Neuron (in vitro differentiated cells): ENCODE results near the gene ELAVL3.
"Not testable (repeated sequence)": the region's sequence is repeated elsewhere in the genome, so short reads cannot be mapped to it uniquely, and the experiment has no call there.

Experiments
- H2AFZ ChIP-seq: one replicate; pipeline ENCODE4 v1.6.1; 2013; ENCODE audit warnings: low read depth, mild to moderate bottlenecking, inconsistent platforms, low read length, moderate library complexity
- H3K27me3 ChIP-seq: one replicate; pipeline ENCODE4 v1.6.1; 2013; ENCODE audit warnings: low read length; ENCODE audit not compliant: insufficient read depth
- H3K36me3 ChIP-seq: one replicate; pipeline ENCODE4 v1.6.1; 2013; ENCODE audit warnings: low read length; ENCODE audit not compliant: insufficient read depth
- H3K4me1 ChIP-seq: one replicate; pipeline ENCODE4 v1.6.1; 2013; ENCODE audit warnings: low read length; ENCODE audit not compliant: insufficient read depth
- H3K4me3 ChIP-seq: 2 replicates; pipeline ENCODE4 v1.5.1; 2013; ENCODE audit warnings: mild to moderate bottlenecking, low read length, moderate library complexity
- H3K9me3 ChIP-seq: one replicate; pipeline ENCODE4 v1.6.1; 2013; ENCODE audit warnings: low read length

Gene ELAVL3

GRCh38 chr19:11481534-11482383, 913 bp upstream of the ELAVL3 start:
- peak overlapping the region; percentile 45 for H3K4me3 ChIP-seq
- H3K4me1 ChIP-seq, result peaks cover 8% of the 10 kb centered on the region
- H2AFZ ChIP-seq, result peak overlapping the region; percentile 52
- no peaks in the 10 kb centered on the region for H3K9me3 ChIP-seq
- no peaks in the 10 kb centered on the region for H3K27me3 ChIP-seq
- peaks cover 26% of the 10 kb centered on the region for H3K36me3 ChIP-seq

GRCh38 chr19:11479898-11480714, 740 bp downstream of the ELAVL3 start:
- H3K9me3 ChIP-seq, result no peaks in the 10 kb centered on the region
- peaks cover 39% of the 10 kb centered on the region for H3K36me3 ChIP-seq
- H2AFZ ChIP-seq, result no peak overlapping the region
- H3K27me3 ChIP-seq, result no peaks in the 10 kb centered on the region
- H3K4me1 ChIP-seq, result peaks cover 8% of the 10 kb centered on the region
- H3K4me3 ChIP-seq, result peak overlapping the region; percentile 86

GRCh38 chr19:11479090-11479897, 1.6 kb downstream of the ELAVL3 start:
- peaks cover 40% of the 10 kb centered on the region for H3K36me3 ChIP-seq
- peaks cover 8% of the 10 kb centered on the region for H3K4me1 ChIP-seq
- no peak overlapping the region for H2AFZ ChIP-seq
- H3K27me3 ChIP-seq, result no peaks in the 10 kb centered on the region
- H3K9me3 ChIP-seq, result no peaks in the 10 kb centered on the region
- H3K4me3 ChIP-seq, result peak overlapping the region; percentile 86

- Histone ChIP-seq H3K4me1 (peaks cover 8% of the 10 kb centered on the region), H3K9me3 (no peaks in the 10 kb centered on the region), H3K4me3 (peak overlapping the region; percentile 86), H2AFZ (no peak overlapping the region), H3K27me3 (no peaks in the 10 kb centered on the region), H3K36me3 (peaks cover 39% of the 10 kb centered on the region)
These were observed 2.4 kb downstream of the ELAVL3 start for GRCh38 chr19:11478167-11479089.

- no peaks in the 10 kb centered on the region for H3K27me3 ChIP-seq
- no peak overlapping the region for H2AFZ ChIP-seq
- H3K4me3 ChIP-seq, result no peak overlapping the region
- peaks cover 53% of the 10 kb centered on the region for H3K36me3 ChIP-seq
- H3K9me3 ChIP-seq, result no peaks in the 10 kb centered on the region
- peaks cover 8% of the 10 kb centered on the region for H3K4me1 ChIP-seq
These were observed 5.0 kb downstream of the ELAVL3 start for GRCh38 chr19:11475861-11476260.

GRCh38 chr19:11475343-11475742, 5.5 kb downstream of the ELAVL3 start:
- not testable (repeated sequence) for H3K4me3 ChIP-seq, H2AFZ ChIP-seq, H3K9me3 ChIP-seq, H3K4me1 ChIP-seq, H3K27me3 ChIP-seq
- H3K36me3 ChIP-seq, result peaks cover 56% of the 10 kb centered on the region

- H3K9me3 ChIP-seq, result no peaks in the 10 kb centered on the region
- no peak overlapping the region for H3K4me3 ChIP-seq
- peaks cover 60% of the 10 kb centered on the region for H3K36me3 ChIP-seq
- H2AFZ ChIP-seq, result no peak overlapping the region
- H3K27me3 ChIP-seq, result no peaks in the 10 kb centered on the region
- H3K4me1 ChIP-seq, result peaks cover 2% of the 10 kb centered on the region
These were observed 7.1 kb downstream of the ELAVL3 start for GRCh38 chr19:11473725-11474124.

GRCh38 chr19:11468266-11468845, 12.5 kb downstream of the ELAVL3 start:
- peaks cover 47% of the 10 kb centered on the region for H3K36me3 ChIP-seq
- H3K27me3 ChIP-seq, H3K4me1 ChIP-seq, H3K4me3 ChIP-seq, H3K9me3 ChIP-seq, H2AFZ ChIP-seq: not testable (repeated sequence)

GRCh38 chr19:11465600-11465999, 15.2 kb downstream of the ELAVL3 start:
- Histone ChIP-seq H3K27me3 (no peaks in the 10 kb centered on the region), H3K4me1 (no peaks in the 10 kb centered on the region), H3K36me3 (peaks cover 42% of the 10 kb centered on the region), H3K9me3 (no peaks in the 10 kb centered on the region), H2AFZ (no peak overlapping the region), H3K4me3 (no peak overlapping the region)

GRCh38 chr19:11464333-11465265, 16.2 kb downstream of the ELAVL3 start:
- no peaks in the 10 kb centered on the region for H3K4me1 ChIP-seq
- H3K36me3 ChIP-seq, result peaks cover 47% of the 10 kb centered on the region
- no peaks in the 10 kb centered on the region for H3K9me3 ChIP-seq

GRCh38 chr19:11463391-11463790, 17.5 kb downstream of the ELAVL3 start:
- Histone ChIP-seq H2AFZ (no peak overlapping the region), H3K9me3 (no peaks in the 10 kb centered on the region), H3K4me3 (no peak overlapping the region), H3K27me3 (no peaks in the 10 kb centered on the region), H3K4me1 (no peaks in the 10 kb centered on the region), H3K36me3 (peaks cover 52% of the 10 kb centered on the region)

More at GRCh38 chr19:11464333-11465265, 16.2 kb downstream of the ELAVL3 start:
- no peaks in the 10 kb centered on the region for H3K27me3 ChIP-seq
- no peak overlapping the region for H3K4me3 ChIP-seq
- no peak overlapping the region for H2AFZ ChIP-seq
